SK-N-SH treated with all-trans-retinoic acid at 6 μM for 48 hours (cell line): ENCODE measurements around the gene RNF112.

Source experiments
- ATAC-seq: fragments of 200-7000 bp; cut with Tn5 transposase; 3 replicates; pipeline ENCODE4 v1.9.1; 2020; ENCODE audit warnings: mild to moderate bottlenecking, moderate library complexity
- ARNTL ChIP-seq: fragments of 450-650 bp; formaldehyde crosslinking; IDR thresholded peaks from 2 replicates; pipeline ENCODE4 v1.5.0; 2020; ENCODE audit warnings: low read depth, mild to moderate bottlenecking, moderate library complexity, borderline replicate concordance
- BACH2 ChIP-seq: fragments of 250-450 bp; sonication (Bioruptor Pico); IDR thresholded peaks from 2 replicates; pipeline ENCODE4 v1.9.0; 2021; ENCODE audit warnings: mild to moderate bottlenecking, borderline replicate concordance
- CSDC2 ChIP-seq: fragments of 250-450 bp; sonication (Bioruptor Pico); IDR thresholded peaks from 2 replicates; pipeline ENCODE4 v1.5.0; 2020; ENCODE audit warnings: mild to moderate bottlenecking, moderate library complexity
- ESRRG ChIP-seq: fragments of 250-450 bp; sonication (Bioruptor Pico); IDR thresholded peaks from 2 replicates; pipeline ENCODE4 v1.6.1; 2021; ENCODE audit warnings: mild to moderate bottlenecking
- GLIS3 ChIP-seq: fragments of 250-450 bp; sonication (Bioruptor Pico); IDR thresholded peaks from 2 replicates; pipeline ENCODE4 v1.5.0; 2020; ENCODE audit warnings: mild to moderate bottlenecking, moderate library complexity
- ISL1 ChIP-seq: fragments of 250-450 bp; sonication (Bioruptor Pico); IDR thresholded peaks from 2 replicates; pipeline ENCODE4 v2.1.2; 2022; ENCODE audit warnings: mild to moderate bottlenecking, moderate library complexity
- PPARA ChIP-seq: fragments of 250-450 bp; sonication (Bioruptor Pico); IDR thresholded peaks from 2 replicates; pipeline ENCODE4 v1.5.0; 2020; ENCODE audit warnings: mild to moderate bottlenecking, borderline replicate concordance
- RARB ChIP-seq: fragments of 250-450 bp; sonication (Bioruptor Pico); IDR thresholded peaks from 2 replicates; pipeline ENCODE4 v1.8.0; 2021; ENCODE audit warnings: mild to moderate bottlenecking, moderate library complexity
- SNAI2 ChIP-seq: fragments of 250-450 bp; sonication (Bioruptor Pico); IDR thresholded peaks from 2 replicates; pipeline ENCODE4 v1.5.0; 2020; ENCODE audit warnings: mild to moderate bottlenecking, moderate library complexity
- TCF4 ChIP-seq: fragments of 250-450 bp; sonication (Bioruptor Pico); IDR thresholded peaks from 2 replicates; pipeline ENCODE4 v1.8.0; 2021; ENCODE audit warnings: mild to moderate bottlenecking, moderate library complexity, borderline replicate concordance
- TOX ChIP-seq: fragments of 250-450 bp; sonication (Bioruptor Pico); IDR thresholded peaks from 2 replicates; pipeline ENCODE4 v1.8.0; 2021; ENCODE audit warnings: mild to moderate bottlenecking, moderate library complexity, borderline replicate concordance
- ZC3H10 ChIP-seq: fragments of 250-450 bp; sonication (Bioruptor Pico); IDR thresholded peaks from 2 replicates; pipeline ENCODE4 v1.5.1; 2021; ENCODE audit warnings: mild to moderate bottlenecking, moderate library complexity
- ZFP3 ChIP-seq: fragments of 250-450 bp; sonication (Bioruptor Pico); IDR thresholded peaks from 2 replicates; pipeline ENCODE4 v1.5.0; 2020; ENCODE audit warnings: mild to moderate bottlenecking, moderate library complexity
- ZFP30 ChIP-seq: fragments of 450-650 bp; formaldehyde crosslinking; IDR thresholded peaks from 2 replicates; pipeline ENCODE4 v1.5.0; 2022; ENCODE audit warnings: mild to moderate bottlenecking, moderate library complexity
- ZNF565 ChIP-seq: fragments of 450-650 bp; formaldehyde crosslinking; conservative IDR thresholded peaks from 2 replicates; pipeline ENCODE4 v1.5.0; 2020; ENCODE audit warnings: low read depth, mild to moderate bottlenecking, moderate library complexity
- ZNF70 ChIP-seq: fragments of 450-650 bp; formaldehyde crosslinking; IDR thresholded peaks from 2 replicates; pipeline ENCODE4 v1.5.0; 2020; ENCODE audit warnings: mild to moderate bottlenecking, moderate library complexity
- TF ChIP-seq, protein P1 (sequence below): fragments of 250-450 bp; sonication (Bioruptor Pico); IDR thresholded peaks from 2 replicates; pipeline ENCODE4 v1.8.0; 2020; ENCODE audit warnings: mild to moderate bottlenecking, moderate library complexity, borderline replicate concordance
- TF ChIP-seq, protein P2 (sequence below): fragments of 250-450 bp; sonication (Bioruptor Pico); IDR thresholded peaks from 2 replicates; pipeline ENCODE4 v1.5.0; 2020; ENCODE audit warnings: mild to moderate bottlenecking, moderate library complexity
- TF ChIP-seq, protein P3 (sequence below): fragments of 250-450 bp; sonication (Bioruptor Pico); IDR thresholded peaks from 2 replicates; pipeline ENCODE4 v1.5.1; 2020; ENCODE audit warnings: low read depth, mild to moderate bottlenecking, moderate library complexity
- TF ChIP-seq, protein P4 (sequence below): fragments of 250-450 bp; sonication (Bioruptor Pico); IDR thresholded peaks from 2 replicates; pipeline ENCODE4 v1.8.0; 2021; ENCODE audit warnings: low read depth, mild to moderate bottlenecking, moderate library complexity, borderline replicate concordance

RNF112 gene

DNA sequence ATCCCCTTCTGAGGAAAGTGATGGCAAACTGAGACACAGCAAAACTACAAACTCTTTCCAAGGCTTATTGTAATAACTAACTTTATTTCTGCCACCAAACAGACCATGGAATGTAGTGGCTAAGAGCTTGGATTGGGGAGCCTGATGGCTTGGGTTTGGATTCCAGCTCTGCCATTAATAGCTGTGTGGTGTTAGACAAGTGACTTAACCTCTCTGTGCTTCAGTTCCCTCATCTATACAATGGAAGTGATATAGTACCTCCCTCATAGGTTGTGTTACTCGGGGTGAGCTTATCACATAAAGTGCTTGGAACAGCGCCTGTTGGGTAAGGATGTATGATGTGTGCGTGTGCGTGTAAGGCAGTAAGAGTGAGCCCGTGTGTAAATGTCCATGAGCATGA is 5.9 kb upstream of the RNF112 start (continued):
- TF ChIP-seq, protein P1, sequence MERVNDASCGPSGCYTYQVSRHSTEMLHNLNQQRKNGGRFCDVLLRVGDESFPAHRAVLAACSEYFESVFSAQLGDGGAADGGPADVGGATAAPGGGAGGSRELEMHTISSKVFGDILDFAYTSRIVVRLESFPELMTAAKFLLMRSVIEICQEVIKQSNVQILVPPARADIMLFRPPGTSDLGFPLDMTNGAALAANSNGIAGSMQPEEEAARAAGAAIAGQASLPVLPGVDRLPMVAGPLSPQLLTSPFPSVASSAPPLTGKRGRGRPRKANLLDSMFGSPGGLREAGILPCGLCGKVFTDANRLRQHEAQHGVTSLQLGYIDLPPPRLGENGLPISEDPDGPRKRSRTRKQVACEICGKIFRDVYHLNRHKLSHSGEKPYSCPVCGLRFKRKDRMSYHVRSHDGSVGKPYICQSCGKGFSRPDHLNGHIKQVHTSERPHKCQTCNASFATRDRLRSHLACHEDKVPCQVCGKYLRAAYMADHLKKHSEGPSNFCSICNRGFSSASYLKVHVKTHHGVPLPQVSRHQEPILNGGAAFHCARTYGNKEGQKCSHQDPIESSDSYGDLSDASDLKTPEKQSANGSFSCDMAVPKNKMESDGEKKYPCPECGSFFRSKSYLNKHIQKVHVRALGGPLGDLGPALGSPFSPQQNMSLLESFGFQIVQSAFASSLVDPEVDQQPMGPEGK (CRISPR knock-in tag) = no peak
- TF ChIP-seq ARNTL (CRISPR knock-in tag) (no peak), SNAI2 (CRISPR knock-in tag) (no peak), TOX (CRISPR knock-in tag) (no peak), RARB (no peak), BACH2 (no peak), ESRRG (CRISPR knock-in tag) (no peak), PPARA (CRISPR knock-in tag) (no peak), ZFP30 (CRISPR knock-in tag) (no peak), ZNF70 (CRISPR knock-in tag) (no peak)
- TF ChIP-seq, protein P2, sequence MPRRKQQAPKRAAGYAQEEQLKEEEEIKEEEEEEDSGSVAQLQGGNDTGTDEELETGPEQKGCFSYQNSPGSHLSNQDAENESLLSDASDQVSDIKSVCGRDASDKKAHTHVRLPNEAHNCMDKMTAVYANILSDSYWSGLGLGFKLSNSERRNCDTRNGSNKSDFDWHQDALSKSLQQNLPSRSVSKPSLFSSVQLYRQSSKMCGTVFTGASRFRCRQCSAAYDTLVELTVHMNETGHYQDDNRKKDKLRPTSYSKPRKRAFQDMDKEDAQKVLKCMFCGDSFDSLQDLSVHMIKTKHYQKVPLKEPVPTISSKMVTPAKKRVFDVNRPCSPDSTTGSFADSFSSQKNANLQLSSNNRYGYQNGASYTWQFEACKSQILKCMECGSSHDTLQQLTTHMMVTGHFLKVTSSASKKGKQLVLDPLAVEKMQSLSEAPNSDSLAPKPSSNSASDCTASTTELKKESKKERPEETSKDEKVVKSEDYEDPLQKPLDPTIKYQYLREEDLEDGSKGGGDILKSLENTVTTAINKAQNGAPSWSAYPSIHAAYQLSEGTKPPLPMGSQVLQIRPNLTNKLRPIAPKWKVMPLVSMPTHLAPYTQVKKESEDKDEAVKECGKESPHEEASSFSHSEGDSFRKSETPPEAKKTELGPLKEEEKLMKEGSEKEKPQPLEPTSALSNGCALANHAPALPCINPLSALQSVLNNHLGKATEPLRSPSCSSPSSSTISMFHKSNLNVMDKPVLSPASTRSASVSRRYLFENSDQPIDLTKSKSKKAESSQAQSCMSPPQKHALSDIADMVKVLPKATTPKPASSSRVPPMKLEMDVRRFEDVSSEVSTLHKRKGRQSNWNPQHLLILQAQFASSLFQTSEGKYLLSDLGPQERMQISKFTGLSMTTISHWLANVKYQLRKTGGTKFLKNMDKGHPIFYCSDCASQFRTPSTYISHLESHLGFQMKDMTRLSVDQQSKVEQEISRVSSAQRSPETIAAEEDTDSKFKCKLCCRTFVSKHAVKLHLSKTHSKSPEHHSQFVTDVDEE (CRISPR knock-in tag) = no peak

DNA sequence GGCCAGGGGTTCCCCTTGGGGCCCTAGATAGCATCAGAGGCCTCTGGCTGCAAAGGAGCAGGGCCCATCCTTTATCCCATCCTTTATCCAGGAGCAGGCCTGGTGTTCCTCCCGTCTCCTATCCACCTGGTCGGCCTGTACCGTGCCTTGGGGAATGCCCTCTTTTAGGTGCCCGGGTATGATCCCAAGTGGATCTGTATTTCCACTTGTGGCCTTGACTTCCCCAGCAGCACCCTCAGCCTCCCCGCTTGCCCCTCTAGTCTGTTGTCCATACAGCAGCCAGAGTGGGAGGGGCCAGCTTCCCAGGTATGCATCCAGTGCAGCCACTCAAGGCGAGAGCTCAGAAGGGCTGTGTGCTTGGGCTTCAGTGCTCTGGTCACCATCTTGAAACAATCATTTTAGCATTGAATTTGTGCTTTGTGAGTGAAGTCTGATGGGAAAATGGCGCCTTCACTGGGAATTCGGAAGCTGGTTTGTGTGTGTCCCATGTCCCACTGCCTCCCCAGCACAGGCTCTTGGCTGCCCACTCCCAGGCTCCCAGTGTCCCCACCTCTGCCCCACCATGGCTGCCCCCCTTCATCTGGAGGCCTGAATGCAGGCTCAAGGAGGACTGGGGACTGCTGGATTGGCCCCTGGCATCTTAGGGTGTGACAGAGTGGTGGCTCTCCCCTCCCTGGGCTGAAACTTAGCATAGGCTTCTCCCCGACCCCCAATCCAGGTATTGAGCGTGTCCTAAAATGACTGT is 3.3 kb upstream of the RNF112 start:
- no peak for ATAC-seq

DNA sequence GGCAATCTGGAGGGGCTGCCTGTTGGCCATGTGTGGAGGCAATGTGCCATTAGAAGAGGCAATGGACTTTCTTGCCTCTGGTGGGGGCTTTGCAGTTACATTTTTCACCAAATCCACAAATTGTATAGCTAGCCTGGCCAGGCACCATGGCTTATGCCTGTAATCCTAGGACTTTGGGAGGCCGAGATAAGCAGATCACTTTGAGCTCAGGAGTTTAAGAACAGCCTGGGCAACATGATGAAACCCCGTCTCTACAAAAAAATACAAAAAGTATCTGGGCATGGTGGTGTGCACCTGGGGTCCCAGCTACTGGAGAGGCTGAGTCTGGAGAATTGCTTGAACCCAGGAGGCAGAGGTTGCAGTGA is 2.7 kb upstream of the RNF112 start:
- ATAC-seq = no peak
- TF ChIP-seq TCF4 (CRISPR knock-in tag) = no peak
- TF ChIP-seq ZC3H10 = no peak
- no peak for TF ChIP-seq CSDC2 (CRISPR knock-in tag)
- no peak for TF ChIP-seq ZNF70 (CRISPR knock-in tag)
- TF ChIP-seq ZFP3 (CRISPR knock-in tag) = no peak
- TF ChIP-seq GLIS3 (CRISPR knock-in tag) = no peak
- TF ChIP-seq, protein P3, sequence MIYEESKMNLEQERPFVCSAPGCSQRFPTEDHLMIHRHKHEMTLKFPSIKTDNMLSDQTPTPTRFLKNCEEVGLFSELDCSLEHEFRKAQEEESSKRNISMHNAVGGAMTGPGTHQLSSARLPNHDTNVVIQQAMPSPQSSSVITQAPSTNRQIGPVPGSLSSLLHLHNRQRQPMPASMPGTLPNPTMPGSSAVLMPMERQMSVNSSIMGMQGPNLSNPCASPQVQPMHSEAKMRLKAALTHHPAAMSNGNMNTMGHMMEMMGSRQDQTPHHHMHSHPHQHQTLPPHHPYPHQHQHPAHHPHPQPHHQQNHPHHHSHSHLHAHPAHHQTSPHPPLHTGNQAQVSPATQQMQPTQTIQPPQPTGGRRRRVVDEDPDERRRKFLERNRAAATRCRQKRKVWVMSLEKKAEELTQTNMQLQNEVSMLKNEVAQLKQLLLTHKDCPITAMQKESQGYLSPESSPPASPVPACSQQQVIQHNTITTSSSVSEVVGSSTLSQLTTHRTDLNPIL (CRISPR knock-in tag) = no peak
- no peak for TF ChIP-seq RARB
- no peak for TF ChIP-seq ZNF565 (CRISPR knock-in tag)
- TF ChIP-seq, protein P4, sequence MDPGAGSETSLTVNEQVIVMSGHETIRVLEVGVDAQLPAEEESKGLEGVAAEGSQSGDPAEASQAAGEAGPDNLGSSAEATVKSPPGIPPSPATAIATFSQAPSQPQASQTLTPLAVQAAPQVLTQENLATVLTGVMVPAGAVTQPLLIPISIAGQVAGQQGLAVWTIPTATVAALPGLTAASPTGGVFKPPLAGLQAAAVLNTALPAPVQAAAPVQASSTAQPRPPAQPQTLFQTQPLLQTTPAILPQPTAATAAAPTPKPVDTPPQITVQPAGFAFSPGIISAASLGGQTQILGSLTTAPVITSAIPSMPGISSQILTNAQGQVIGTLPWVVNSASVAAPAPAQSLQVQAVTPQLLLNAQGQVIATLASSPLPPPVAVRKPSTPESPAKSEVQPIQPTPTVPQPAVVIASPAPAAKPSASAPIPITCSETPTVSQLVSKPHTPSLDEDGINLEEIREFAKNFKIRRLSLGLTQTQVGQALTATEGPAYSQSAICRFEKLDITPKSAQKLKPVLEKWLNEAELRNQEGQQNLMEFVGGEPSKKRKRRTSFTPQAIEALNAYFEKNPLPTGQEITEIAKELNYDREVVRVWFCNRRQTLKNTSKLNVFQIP = no peak
- TF ChIP-seq ISL1 (CRISPR knock-in tag) = no peak
- TF ChIP-seq, protein P1 (CRISPR knock-in tag) = no peak
- no peak for TF ChIP-seq PPARA (CRISPR knock-in tag)

More for the DNA sequence above, 3.3 kb upstream of the RNF112 start:
- no peak for TF ChIP-seq TCF4 (CRISPR knock-in tag)
